Thoracic aorta (tissue), 2 donors: ENCODE results near the gene PYROXD2. TPM values are rescaled to one million over a fixed set of nuclear protein-coding genes. Genes with fewer than 3 reads are reported as not detected.

Source experiments
- ATAC-seq: fragments of 150-250 bp; one replicate; pipeline ENCODE4 v1.8.0; 2017; ENCODE audit warnings: low read depth; ENCODE audit not compliant: insufficient number of reproducible peaks, low FRiP score
- DNase-seq: peaks from one replicate; pipeline ENCODE4 v3.0.0-alpha.2; 2020; ENCODE audit warnings: low spot score
- H3K27ac ChIP-seq, 2 donors: fragments of 200-600 bp; sonication (generic); 1 replicate in 1 of 2; 2 replicates in 1 of 2; pipeline ENCODE4 v1.5.1; 2016; ENCODE audit warnings: mild to moderate bottlenecking in 2 of 2, moderate library complexity in 2 of 2
- H3K27me3 ChIP-seq: fragments of 200-600 bp; sonication (generic); replicated peaks from 2 replicates; pipeline ENCODE4 v1.6.0; 2016; ENCODE audit warnings: mild to moderate bottlenecking; ENCODE audit not compliant: insufficient read depth
- H3K36me3 ChIP-seq: fragments of 200-600 bp; sonication (generic); one replicate; pipeline ENCODE4 v1.5.1; 2016
- H3K4me1 ChIP-seq, 2 donors: fragments of 200-600 bp; sonication (generic); 1 replicate in 1 of 2; 2 replicates in 1 of 2; pipeline versions ENCODE4 v1.5.1 to v1.6.0; 2016; ENCODE audit warnings: low read depth in 2 of 2, mild to moderate bottlenecking in 1 of 2; ENCODE audit not compliant: control insufficient read depth in 1 of 2
- H3K4me3 ChIP-seq: fragments of 200-600 bp; sonication (generic); 2 replicates; pipeline ENCODE4 v1.5.1; 2016; ENCODE audit warnings: mild to moderate bottlenecking
- H3K9me3 ChIP-seq: fragments of 200-600 bp; sonication (generic); 2 replicates; pipeline ENCODE4 v1.5.1; 2016
- total RNA-seq, 2 donors: library from RNA; depleted of rRNA; stranded (reverse); fragments of >200 nt; gene quantifications; one replicate each; pipeline versions ENCODE4 v1.1.0 to v1.2.3, GENCODE V29; 2016
- TF ChIP-seq, protein P1 (sequence below): fragments of 200-600 bp; sonication (generic); IDR thresholded peaks from one replicate; pipeline ENCODE4 v1.5.1; 2019; ENCODE audit warnings: antibody characterized with exemption

The PYROXD2 gene
- total RNA-seq, 2 donors from 2014 or later = 6.3 to 9.3 TPM

DNA sequence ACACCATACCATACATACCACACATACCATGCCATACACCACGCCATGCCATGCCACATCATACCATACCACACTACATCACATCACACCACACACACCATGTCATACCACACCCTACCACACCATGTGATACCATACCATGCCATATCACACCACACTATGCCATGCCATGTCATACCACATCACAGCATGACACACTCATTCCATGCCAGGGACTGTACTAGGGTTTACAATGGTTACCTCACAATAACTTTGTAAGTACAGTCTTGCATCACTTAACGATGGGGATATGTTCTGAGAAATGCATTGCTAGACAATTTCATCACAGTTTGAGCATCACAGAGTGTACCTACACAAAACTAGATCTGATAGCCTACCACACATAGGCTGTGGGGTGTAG, 14.5 kb downstream of the PYROXD2 start:
- Histone ChIP-seq H3K27ac (no peak overlapping the region), H3K9me3 (no peaks in the 10 kb centered on the region), H3K27me3 (no peaks in the 10 kb centered on the region), H3K36me3 (peaks cover 10% of the 10 kb centered on the region), H3K4me1 (no peaks in the 10 kb centered on the region), H3K4me3 (no peak overlapping the region)
- TF ChIP-seq, protein P1, sequence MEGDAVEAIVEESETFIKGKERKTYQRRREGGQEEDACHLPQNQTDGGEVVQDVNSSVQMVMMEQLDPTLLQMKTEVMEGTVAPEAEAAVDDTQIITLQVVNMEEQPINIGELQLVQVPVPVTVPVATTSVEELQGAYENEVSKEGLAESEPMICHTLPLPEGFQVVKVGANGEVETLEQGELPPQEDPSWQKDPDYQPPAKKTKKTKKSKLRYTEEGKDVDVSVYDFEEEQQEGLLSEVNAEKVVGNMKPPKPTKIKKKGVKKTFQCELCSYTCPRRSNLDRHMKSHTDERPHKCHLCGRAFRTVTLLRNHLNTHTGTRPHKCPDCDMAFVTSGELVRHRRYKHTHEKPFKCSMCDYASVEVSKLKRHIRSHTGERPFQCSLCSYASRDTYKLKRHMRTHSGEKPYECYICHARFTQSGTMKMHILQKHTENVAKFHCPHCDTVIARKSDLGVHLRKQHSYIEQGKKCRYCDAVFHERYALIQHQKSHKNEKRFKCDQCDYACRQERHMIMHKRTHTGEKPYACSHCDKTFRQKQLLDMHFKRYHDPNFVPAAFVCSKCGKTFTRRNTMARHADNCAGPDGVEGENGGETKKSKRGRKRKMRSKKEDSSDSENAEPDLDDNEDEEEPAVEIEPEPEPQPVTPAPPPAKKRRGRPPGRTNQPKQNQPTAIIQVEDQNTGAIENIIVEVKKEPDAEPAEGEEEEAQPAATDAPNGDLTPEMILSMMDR = no peak
- DNase-seq = no peak
- ATAC-seq = no peak

DNA sequence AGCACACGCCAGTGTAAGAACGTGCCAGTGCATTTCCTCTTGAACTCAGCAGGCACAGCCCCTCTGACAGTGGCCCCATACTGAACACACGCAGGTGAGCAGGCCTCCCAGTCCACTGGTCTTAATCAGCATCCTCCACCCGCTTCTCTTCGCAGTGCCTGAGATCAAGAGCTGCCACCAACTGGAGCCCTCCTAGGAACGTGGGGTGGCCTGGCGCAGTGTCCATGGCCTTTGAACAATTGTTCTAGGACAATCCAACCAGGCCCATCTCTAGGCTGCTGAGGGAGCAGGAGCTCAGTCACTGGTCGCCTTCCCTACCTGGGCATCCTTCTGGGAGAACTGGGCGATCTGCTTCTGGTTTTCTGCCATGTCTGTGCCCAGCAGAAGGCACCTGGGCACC, 15.2 kb downstream of the PYROXD2 start:
- DNase-seq = no peak
- ATAC-seq = no peak
- Histone ChIP-seq H3K4me3 (no peak overlapping the region), H3K27ac (no peak overlapping the region), H3K27me3 (no peaks in the 10 kb centered on the region), H3K4me1 (no peaks in the 10 kb centered on the region), H3K9me3 (no peaks in the 10 kb centered on the region), H3K36me3 (peaks cover 10% of the 10 kb centered on the region)
- TF ChIP-seq, protein P1 = no peak

DNA sequence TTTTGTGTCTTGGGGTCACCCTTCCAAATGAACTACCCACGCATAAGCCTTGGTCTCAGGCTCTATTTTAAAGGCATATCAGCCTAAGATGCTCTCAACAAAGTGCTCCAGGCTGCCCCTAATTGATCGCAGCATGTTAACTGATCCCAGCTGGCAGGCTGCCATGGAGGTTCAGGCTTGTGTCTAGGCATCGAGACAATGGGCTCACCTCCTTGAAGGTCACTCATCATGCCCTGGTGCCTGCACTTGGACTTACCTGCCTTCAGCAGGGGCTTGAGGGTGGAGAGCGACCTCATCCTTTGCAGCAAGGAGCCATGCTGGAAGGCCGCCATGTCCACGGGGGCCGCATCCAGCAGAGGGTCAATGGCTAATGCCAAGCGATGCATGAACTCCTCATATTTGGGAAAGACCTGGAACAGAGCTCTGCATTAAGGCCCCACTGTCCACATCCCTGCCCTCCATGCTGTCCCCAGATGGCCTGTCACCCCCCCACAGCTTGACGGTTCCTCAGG, 17.8 kb downstream of the PYROXD2 start:
- DNase-seq (no peak), ATAC-seq (no peak)
- H3K4me3 ChIP-seq = no peak overlapping the region
- no peak overlapping the region for H3K27ac ChIP-seq
- peaks cover 1 to 3% of the 10 kb centered on the region in 2 donors for H3K4me1 ChIP-seq
- H3K9me3 ChIP-seq = no peaks in the 10 kb centered on the region
- no peaks in the 10 kb centered on the region for H3K27me3 ChIP-seq
- TF ChIP-seq, protein P1 = no peak
- peaks cover 21% of the 10 kb centered on the region for H3K36me3 ChIP-seq

DNA sequence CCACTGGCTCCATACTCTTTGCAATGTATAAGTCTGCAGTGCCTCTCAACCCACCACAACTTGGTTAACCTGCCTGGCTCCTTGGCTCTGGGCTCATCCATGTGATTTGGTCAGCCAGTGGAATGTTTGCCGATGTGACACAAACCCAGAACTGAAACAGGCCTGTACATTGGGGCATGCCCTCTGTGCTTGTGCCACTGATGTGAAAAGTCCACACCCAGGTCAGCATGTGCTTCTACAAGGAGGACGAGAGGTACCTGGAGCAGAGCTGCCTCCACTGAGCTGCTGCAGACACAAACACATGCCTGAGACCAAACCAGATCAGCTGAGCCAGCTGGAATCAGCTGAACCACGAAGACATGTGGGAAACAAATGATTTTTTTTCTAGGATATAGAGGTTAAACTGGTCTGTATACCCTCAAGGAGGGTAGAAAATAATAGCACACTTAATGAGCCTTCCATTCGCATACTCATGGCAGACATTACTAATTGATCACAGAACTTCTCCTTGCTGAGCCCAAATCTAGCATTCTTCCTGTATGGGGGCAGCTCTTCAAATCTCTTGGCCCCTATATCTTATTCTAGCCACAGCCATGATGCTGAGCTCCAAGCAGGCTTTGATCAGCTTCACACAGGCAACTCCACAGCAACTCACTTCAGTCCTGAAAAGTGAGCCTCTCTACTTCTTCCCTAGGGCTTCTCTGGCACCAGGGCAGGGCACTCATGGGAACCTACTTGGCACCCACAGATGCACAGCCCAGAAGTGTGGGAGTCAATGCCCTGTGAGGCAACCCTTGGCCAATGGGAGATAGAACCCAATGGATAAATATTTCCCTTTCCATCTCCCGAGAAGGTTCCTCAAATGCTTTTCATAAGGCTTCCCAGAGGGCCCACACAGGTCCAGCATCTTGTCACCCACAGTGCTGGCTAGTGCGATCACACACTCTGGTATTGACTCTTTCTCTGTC, 18.6 kb downstream of the PYROXD2 start:
- no peak for DNase-seq
- Histone ChIP-seq H3K36me3 (peaks cover 21% of the 10 kb centered on the region), H3K4me3 (no peak overlapping the region), H3K9me3 (no peaks in the 10 kb centered on the region), H3K4me1 (peaks cover 9 to 10% of the 10 kb centered on the region in 2 donors), H3K27me3 (no peaks in the 10 kb centered on the region), H3K27ac (no peak overlapping the region)
- TF ChIP-seq, protein P1 = no peak
- ATAC-seq = no peak

DNA sequence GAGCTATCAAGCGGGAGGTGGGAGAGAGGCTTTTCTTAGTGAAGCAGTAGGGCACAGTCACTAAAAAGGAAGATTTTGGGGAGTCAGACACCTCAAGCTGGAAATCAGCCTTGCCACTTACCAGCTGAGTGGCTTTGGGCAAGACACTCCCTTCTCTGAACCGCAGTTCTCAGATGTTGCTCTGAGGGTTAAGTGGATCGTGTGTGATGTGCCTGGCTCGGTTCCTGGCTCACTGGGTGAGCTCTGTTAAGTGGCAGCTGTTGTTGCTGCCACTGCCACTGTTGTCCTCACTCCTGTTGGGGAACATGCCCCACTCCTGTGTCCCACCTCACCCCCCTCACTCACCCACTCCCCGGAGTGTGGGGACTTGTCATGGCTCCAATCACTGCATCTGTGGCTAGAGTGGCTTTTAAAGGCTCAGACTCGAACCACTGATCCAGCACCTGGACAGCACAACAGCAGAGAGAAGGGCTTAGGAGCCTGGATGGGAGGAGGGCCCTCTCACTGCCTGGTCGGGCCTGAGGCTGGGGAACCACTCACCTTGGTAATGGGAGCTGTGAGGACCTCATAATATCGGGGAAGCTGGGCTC, 20.0 kb downstream of the PYROXD2 start:
- ATAC-seq = no peak
- H3K27me3 ChIP-seq = no peaks in the 10 kb centered on the region
- TF ChIP-seq, protein P1 = no peak
- peaks cover 10 to 18% of the 10 kb centered on the region in 2 donors for H3K4me1 ChIP-seq
- DNase-seq = no peak
- H3K9me3 ChIP-seq = no peaks in the 10 kb centered on the region
- H3K27ac ChIP-seq = no peak overlapping the region
- no peak overlapping the region for H3K4me3 ChIP-seq
- H3K36me3 ChIP-seq = peaks cover 19% of the 10 kb centered on the region
